Measurements from ENCODE around the gene MYOZ3. TPM values are rescaled to one million over a fixed set of nuclear protein-coding genes. Genes with fewer than 3 reads are reported as not detected.

Gene MYOZ3
- total RNA-seq, 1 donor from 2014 or later, result 6.1 TPM

DNA sequence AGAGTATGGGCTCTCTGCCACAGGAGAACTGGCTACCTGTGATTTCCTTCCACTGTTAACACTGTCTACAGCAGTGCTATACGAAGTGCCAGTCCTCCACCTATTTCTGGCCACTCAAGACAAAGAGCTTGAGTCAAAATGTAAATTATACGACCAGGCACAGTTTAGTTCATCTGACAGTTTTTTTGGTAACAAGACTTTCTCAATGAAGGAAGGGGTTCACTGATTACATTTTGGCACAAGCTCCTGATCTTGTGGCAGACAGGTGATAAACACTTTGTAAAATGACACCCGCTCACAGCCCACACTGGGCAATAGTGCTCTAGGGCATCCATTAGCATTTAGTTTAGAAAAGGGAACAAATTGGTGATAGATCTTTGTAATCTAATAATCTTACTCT, 31.2 kb downstream of the MYOZ3 start:
- H3K36me3 Mint-ChIP-seq, result peaks cover 39% of the 10 kb centered on the region
- H3K27ac Mint-ChIP-seq, result no peak overlapping the region
- no peaks in the 10 kb centered on the region for H3K9me3 Mint-ChIP-seq
- no peaks in the 10 kb centered on the region for H3K4me1 Mint-ChIP-seq (ENCODE audit: unreplicated experiment)
- DNase-seq (ENCODE audit: extremely low spot score, unreplicated experiment), result no peak
- TF ChIP-seq, protein P1, sequence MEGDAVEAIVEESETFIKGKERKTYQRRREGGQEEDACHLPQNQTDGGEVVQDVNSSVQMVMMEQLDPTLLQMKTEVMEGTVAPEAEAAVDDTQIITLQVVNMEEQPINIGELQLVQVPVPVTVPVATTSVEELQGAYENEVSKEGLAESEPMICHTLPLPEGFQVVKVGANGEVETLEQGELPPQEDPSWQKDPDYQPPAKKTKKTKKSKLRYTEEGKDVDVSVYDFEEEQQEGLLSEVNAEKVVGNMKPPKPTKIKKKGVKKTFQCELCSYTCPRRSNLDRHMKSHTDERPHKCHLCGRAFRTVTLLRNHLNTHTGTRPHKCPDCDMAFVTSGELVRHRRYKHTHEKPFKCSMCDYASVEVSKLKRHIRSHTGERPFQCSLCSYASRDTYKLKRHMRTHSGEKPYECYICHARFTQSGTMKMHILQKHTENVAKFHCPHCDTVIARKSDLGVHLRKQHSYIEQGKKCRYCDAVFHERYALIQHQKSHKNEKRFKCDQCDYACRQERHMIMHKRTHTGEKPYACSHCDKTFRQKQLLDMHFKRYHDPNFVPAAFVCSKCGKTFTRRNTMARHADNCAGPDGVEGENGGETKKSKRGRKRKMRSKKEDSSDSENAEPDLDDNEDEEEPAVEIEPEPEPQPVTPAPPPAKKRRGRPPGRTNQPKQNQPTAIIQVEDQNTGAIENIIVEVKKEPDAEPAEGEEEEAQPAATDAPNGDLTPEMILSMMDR (conservative IDR thresholded peaks at IDR 0.05), result no peak
- H3K4me3 Mint-ChIP-seq, result no peak overlapping the region
- no peaks in the 10 kb centered on the region for H3K27me3 Mint-ChIP-seq

DNA sequence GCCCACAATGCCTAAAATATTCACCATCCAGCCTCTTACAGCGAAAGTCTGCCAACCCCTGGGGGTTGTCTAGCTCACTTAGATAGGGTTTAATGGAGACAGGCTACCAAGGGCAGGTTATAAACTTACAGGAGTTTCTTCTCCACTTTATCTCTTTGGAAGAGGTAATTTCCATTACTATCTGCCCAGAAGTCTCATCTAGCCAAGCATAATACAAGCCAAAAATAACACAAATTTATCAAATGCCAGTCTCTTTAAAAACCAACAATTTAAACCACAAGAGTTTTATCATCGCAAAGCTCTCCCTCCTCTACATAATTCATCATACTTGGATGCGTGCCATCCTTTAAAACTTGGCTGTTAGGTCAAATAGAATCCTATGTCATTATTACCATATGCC, 33.6 kb downstream of the MYOZ3 start:
- H3K36me3 Mint-ChIP-seq, result peaks cover 30% of the 10 kb centered on the region
- no peak for DNase-seq (ENCODE audit: extremely low spot score, unreplicated experiment)
- H3K27me3 Mint-ChIP-seq, result no peaks in the 10 kb centered on the region
- H3K4me3 Mint-ChIP-seq, result no peak overlapping the region
- H3K27ac Mint-ChIP-seq, result no peak overlapping the region
- H3K9me3 Mint-ChIP-seq, result no peaks in the 10 kb centered on the region
- TF ChIP-seq, protein P1 (conservative IDR thresholded peaks at IDR 0.05), result no peak
- no peaks in the 10 kb centered on the region for H3K4me1 Mint-ChIP-seq (ENCODE audit: unreplicated experiment)

DNA sequence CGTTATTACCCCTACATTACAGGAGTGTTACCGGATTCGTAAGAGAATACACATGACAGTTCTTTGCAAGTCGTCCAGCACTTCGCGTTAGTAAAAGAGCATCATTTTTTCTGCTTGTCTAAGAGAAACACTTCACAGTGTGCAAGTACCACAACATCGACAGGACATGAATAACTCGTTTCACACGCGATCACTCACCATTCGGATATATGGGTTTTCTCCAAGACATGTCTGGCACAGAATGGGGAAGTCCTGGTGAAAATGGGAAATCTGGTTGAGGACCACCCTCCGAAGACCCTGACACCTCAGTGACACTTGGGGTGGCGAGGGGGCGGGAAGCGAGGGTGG, 39.2 kb downstream of the MYOZ3 start:
- Mint-ChIP-seq H3K4me3 (no peak overlapping the region), H3K27me3 (no peaks in the 10 kb centered on the region), H3K36me3 (peaks cover 11% of the 10 kb centered on the region), H3K9me3 (no peaks in the 10 kb centered on the region), H3K4me1 (ENCODE audit: unreplicated experiment) (no peaks in the 10 kb centered on the region), H3K27ac (no peak overlapping the region)
- no peak for DNase-seq (ENCODE audit: extremely low spot score, unreplicated experiment)
- TF ChIP-seq, protein P1 (conservative IDR thresholded peaks at IDR 0.05), result no peak

DNA sequence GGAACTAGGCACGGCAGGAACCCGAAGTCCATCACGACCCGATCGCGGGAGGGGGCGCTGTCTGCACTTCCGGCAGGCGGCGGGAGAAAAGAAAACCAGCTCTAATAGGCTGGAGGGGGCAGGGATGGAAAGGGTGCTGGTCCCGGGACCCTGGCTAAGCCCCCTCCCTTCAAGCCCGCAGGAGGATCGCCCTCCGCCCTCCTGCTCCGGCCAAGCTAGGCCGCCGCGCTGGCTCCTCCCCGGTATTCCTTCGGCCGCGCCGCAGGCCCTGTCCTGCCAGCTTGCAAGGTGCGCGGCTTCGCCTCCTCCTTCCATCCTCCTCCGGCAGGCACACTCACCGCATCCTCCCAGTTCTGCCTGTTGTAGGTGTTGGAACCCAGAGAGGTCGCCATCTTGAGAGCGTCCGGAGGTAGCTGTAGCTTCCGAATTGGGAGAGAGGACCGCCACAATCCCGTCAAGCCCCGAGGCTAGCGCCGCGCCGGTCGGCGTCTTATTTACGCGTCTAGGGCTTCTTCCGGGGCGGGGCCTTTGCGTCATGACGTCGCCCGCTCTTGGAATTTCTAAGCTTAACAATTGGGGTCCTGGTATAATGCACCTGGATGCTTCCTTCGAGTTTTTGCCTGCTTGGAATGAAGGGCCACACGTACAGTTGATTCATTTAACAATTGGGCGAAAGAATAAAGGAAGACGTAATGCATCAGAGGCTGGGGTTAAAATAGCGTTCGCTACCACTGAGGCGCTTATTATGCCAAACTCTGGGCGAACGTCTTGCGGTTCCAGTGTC, 39.7 kb downstream of the MYOZ3 start, which contains the start of gene RBM22:
TSS of gene RBM22 (minus strand) at position 469 of the 784 bp plus-strand sequence. CDS start at position 392, 77 bp downstream.
- Mint-ChIP-seq H3K4me1 (ENCODE audit: unreplicated experiment) (no peaks in the 10 kb centered on the region), H3K36me3 (peaks cover 6% of the 10 kb centered on the region), H3K4me3 (no peak within 1 kb of the TSS), H3K9me3 (no peaks in the 10 kb centered on the region), H3K27me3 (no peaks in the 10 kb centered on the region), H3K27ac (peak within 1 kb of the TSS; percentile 67)
- peak; percentile 91 for DNase-seq (ENCODE audit: extremely low spot score, unreplicated experiment)
- TF ChIP-seq, protein P1 (conservative IDR thresholded peaks at IDR 0.05), result peak; percentile 67

DNA sequence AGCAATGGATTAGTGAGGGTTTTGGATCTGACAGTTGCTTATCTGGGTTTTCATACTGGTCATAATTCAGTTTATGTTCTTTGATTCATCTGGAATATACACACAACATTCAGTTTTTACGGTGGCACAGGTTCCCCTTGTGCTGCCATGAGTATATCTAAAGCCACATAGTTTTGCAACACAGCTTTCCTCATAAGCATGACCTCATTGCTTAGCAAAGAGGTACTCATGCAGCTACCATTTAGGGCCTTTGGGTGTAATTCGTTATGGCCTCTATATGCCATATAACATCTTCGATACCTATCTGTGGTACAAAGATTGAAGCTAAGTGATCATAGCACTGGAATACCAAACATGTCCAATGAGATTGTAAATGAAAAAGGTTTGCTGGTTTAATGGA, 42.7 kb downstream of the MYOZ3 start:
- Mint-ChIP-seq H3K4me1 (ENCODE audit: unreplicated experiment) (no peaks in the 10 kb centered on the region), H3K27ac (no peak overlapping the region), H3K27me3 (no peaks in the 10 kb centered on the region), H3K9me3 (no peaks in the 10 kb centered on the region), H3K4me3 (no peak overlapping the region), H3K36me3 (peaks cover 8% of the 10 kb centered on the region)
- no peak for DNase-seq (ENCODE audit: extremely low spot score, unreplicated experiment)
- TF ChIP-seq, protein P1 (conservative IDR thresholded peaks at IDR 0.05), result no peak

All from type B pancreatic cell (in vitro differentiated cells).